Measurements from ENCODE around the gene NAV1. TPM values are rescaled to one million over a fixed set of nuclear protein-coding genes. Genes with fewer than 3 reads are reported as not detected.
"Not testable (repeated sequence)": the region's sequence is repeated elsewhere in the genome, so short reads cannot be mapped to it uniquely, and the experiment has no call there.

NAV1 gene
- polyA plus RNA-seq, 3 donors, result 18.3 to 26.1 (median 20.6) TPM

GRCh38 chr1:201544710-201545109 lies 5.8 kb downstream of the NAV1 start:
- no peak for DNase-seq

- no peak for DNase-seq
These were observed 7.0 kb downstream of the NAV1 start for GRCh38 chr1:201545851-201546492.

- not testable (repeated sequence) for DNase-seq
These were observed 10.6 kb downstream of the NAV1 start for GRCh38 chr1:201549522-201549921.

- no peak for DNase-seq
These were observed 12.2 kb downstream of the NAV1 start for GRCh38 chr1:201551096-201551495.

- DNase-seq, result no peak
These were observed 13.2 kb downstream of the NAV1 start for GRCh38 chr1:201551877-201552731.

- DNase-seq, result no peak
These were observed 14.0 kb downstream of the NAV1 start for GRCh38 chr1:201552941-201553351.

- DNase-seq, result no peak
These were observed 14.7 kb downstream of the NAV1 start for GRCh38 chr1:201553496-201554189.

GRCh38 chr1:201554190-201554600 lies 15.3 kb downstream of the NAV1 start:
- no peak for DNase-seq

GRCh38 chr1:201554789-201555592 lies 16.1 kb downstream of the NAV1 start:
- no peak for DNase-seq

- no peak for DNase-seq
These were observed 16.6 kb downstream of the NAV1 start for GRCh38 chr1:201555593-201555945.

GRCh38 chr1:201556841-201557571 lies 18.1 kb downstream of the NAV1 start:
- DNase-seq, result no peak

GRCh38 chr1:201557572-201557958 lies 18.6 kb downstream of the NAV1 start:
- DNase-seq, result no peak

- peak; percentile 66 for DNase-seq
These were observed 20.8 kb downstream of the NAV1 start for GRCh38 chr1:201559679-201560162.

GRCh38 chr1:201560328-201561194 lies 21.6 kb downstream of the NAV1 start:
- no peak for DNase-seq

- DNase-seq, result no peak
These were observed 22.3 kb downstream of the NAV1 start for GRCh38 chr1:201561195-201561564.

- DNase-seq, result no peak
These were observed 22.7 kb downstream of the NAV1 start for GRCh38 chr1:201561601-201562000.

- DNase-seq, result no peak
These were observed 23.3 kb downstream of the NAV1 start for GRCh38 chr1:201562257-201562656.

GRCh38 chr1:201562659-201563405 lies 23.9 kb downstream of the NAV1 start:
- DNase-seq, result no peak

- no peak for DNase-seq
These were observed 24.5 kb downstream of the NAV1 start for GRCh38 chr1:201563406-201563780.
